ENCODE results near the gene ODF2L. TPM values are rescaled to one million over a fixed set of nuclear protein-coding genes. Genes with fewer than 3 reads are reported as not detected.

Gene ODF2L
- total RNA-seq, result 20.6 and 32.8 TPM in 2 replicates

GRCh38 chr1:86395751-86396497 is at the start of gene ODF2L:
Gene ODF2L, minus strand, starts transcription at chr1:86396323. Its CDS starts 9,296 bp downstream, at chr1:86387027.

GRCh38 chr1:86423873-86424272 is 27.8 kb upstream of the ODF2L start, which contains the start of gene CLCA2:
Gene CLCA2, plus strand, starts transcription at chr1:86424171. Its CDS starts 77 bp downstream, at chr1:86424248.

Other genes starting within 250 kb of the ODF2L start
- gene COL24A1, start 239.6 kb downstream of the ODF2L start, total RNA-seq, result 0.87 and 1.2 TPM in 2 replicates
- 0.26 and 1.2 TPM in 2 replicates for gene CLCA2, start 27.8 kb upstream of the ODF2L start, total RNA-seq
- gene CLCA1, start 72.6 kb upstream of the ODF2L start, total RNA-seq, result not detected in 2 replicates
- 0.40 TPM in 1 of 2 replicates, not detected in the other for gene CLCA4, start 150.8 kb upstream of the ODF2L start, total RNA-seq

All from aortic smooth muscle cell (primary cell).